GM21786 (cell line): Measurements from ENCODE around the gene ST6GAL2.

ENCODE experiments used
- ATAC-seq: cut with Tn5 transposase; IDR thresholded peaks from one replicate; pipeline ENCODE4 v1.9.1; 2021; ENCODE audit not compliant: unreplicated experiment

ST6GAL2 gene, protein sequence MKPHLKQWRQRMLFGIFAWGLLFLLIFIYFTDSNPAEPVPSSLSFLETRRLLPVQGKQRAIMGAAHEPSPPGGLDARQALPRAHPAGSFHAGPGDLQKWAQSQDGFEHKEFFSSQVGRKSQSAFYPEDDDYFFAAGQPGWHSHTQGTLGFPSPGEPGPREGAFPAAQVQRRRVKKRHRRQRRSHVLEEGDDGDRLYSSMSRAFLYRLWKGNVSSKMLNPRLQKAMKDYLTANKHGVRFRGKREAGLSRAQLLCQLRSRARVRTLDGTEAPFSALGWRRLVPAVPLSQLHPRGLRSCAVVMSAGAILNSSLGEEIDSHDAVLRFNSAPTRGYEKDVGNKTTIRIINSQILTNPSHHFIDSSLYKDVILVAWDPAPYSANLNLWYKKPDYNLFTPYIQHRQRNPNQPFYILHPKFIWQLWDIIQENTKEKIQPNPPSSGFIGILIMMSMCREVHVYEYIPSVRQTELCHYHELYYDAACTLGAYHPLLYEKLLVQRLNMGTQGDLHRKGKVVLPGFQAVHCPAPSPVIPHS

DNA sequence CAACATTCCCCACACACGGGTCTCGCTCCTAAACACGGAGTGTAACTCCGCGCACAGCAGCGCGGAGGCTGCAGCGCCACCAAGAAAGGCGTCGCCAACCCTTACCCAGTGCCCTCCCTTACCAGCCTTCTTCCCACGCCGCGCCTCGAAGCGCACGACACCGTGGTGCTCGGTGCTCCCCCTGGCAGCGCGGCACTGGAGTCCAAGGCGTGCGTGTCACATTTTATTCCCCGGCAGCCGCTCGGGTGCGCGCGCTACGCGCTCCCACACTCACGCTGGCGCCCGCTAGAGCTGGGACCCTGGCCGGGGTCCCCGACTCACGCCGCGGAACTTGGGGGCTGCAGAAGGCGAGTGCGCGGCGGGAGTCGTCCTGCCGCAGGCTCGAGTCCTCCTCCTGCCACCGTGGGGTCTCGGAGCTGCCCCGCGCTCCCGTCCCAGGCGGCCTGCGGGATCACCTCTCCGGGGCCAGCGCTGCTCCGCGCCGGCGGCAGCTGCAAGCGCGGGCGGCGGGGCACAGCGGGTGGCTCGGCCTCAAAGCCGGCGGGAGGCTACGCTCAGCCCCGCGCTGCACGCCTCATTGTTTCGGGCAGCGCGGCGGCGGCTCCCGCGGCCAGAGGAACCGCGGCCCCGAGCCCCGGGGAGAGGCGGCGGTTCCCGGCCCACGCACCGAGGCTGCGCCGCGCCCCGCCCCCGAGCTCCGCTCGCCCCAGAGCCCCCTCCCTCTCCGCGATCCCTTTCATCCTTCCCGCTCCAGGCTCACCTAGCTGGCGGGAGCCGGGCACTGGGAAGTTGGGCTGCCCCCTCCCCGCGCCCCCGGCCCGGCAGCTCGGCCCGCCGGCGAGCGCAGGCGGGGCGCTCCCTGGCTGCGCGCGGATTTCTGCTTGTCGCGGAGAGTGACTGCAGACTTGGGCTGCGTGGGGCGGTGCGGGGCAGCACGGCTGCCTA is at the start of gene ST6GAL2:
Gene ST6GAL2, minus strand, starts transcription at position 197 of the 945 bp plus-strand sequence. CDS start 42,190 bp downstream, outside the sequence.
- no peak for ATAC-seq

DNA sequence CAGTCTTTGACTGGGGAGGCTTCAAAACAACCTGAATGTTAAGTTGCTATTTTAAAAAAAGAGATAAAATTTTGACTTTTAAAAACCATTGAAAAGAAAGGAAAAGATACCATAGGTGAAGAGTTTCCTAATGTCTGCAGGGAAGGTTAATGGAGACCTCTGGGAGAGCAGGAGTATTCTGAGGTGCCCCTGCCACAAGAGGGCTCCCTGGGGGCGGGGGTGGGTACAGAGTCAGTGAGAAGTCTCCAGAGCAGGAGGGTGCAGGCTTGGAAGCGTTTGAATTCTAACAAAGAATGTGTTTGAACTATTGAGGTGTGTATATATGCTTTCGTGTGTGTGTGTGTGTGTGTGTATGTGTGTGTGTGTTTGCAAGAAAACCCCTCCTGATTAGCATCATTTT is 46.7 kb upstream of the ST6GAL2 start:
- no peak for ATAC-seq

DNA sequence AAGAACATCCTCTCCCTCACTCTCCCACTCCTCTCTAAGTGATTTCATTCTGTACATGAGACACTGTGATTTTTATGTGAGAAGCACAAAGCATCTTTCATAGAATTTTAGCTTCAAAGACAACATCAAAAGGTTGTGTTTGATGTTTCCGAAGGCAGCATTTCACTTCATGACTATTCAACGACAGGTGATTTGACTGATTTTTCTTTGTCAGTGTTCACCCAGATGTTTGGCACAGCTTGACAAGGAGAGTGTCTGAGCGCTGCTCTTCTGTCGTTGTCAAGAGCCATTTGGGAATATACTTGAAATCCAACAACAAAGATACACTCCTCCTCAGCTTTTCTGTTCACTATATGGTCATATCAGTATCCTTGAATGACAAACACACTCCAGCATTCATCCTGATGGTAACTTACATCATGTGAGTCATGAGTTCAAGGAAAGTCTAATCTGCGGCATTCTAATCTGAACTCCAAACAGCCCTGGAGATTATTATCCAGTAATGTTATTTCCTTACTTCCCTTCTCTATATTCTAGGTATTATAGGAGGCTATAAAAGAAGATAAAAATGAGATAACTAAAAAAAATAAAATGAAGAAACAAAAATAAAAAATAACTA is 45.9 kb upstream of the ST6GAL2 start:
- ATAC-seq: no peak

DNA sequence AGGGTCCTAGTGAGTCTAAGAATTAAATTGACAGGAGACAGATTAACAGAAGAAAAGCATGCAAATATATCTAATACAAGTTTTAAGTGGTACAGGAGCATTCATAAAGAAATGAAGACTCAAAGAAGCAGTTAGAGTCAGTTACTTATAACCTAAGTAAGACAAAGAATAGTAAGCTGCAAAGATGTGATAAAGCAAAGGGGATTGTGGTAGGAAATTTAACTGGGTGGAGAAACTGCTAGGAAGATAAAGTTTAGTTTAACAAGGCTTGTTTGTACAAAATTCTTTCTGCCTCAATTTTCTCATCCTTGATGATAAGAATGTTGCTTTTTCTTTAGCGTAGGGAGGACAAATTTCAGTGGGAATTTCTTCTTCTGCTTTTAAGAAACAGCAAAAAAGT is 35.5 kb upstream of the ST6GAL2 start:
- ATAC-seq: no peak

DNA sequence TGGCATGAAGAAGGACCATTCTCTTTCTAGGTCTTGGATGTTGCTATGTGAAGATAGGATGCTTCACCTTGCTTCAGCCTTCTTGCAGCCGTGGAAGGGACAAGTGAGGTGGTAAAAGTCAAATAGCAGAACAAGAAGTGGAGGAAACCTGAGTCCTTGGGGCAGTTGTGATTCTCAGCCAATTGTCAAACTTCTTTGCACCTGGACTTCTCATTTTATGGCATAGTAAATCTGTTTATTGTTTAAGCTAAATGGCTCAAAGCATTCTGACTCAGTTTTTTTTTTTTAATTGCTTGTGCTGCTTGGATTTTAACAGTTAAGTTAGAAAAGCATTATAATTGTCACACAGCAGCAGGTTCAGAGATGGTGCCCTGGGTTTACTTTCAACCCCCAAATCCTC is 33.0 kb upstream of the ST6GAL2 start:
- ATAC-seq: no peak

DNA sequence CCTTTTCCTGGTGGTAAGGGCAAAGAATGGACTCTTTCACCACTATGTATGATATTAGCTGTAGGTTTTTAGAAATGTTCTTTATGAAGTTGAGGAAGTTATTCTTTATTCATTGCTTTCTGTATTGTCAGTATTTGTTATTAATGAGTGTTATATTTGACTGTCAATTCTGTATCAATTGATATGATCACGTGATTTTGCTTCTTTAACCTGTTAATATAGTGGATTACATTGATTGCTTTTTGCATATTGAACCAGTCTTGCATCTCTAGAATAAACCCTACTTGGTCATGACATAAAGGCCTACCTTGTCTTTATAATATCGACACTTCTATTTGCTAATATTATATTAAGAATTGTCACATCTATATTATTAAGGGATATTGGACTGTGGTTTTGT is 18.3 kb upstream of the ST6GAL2 start:
- ATAC-seq: no peak

DNA sequence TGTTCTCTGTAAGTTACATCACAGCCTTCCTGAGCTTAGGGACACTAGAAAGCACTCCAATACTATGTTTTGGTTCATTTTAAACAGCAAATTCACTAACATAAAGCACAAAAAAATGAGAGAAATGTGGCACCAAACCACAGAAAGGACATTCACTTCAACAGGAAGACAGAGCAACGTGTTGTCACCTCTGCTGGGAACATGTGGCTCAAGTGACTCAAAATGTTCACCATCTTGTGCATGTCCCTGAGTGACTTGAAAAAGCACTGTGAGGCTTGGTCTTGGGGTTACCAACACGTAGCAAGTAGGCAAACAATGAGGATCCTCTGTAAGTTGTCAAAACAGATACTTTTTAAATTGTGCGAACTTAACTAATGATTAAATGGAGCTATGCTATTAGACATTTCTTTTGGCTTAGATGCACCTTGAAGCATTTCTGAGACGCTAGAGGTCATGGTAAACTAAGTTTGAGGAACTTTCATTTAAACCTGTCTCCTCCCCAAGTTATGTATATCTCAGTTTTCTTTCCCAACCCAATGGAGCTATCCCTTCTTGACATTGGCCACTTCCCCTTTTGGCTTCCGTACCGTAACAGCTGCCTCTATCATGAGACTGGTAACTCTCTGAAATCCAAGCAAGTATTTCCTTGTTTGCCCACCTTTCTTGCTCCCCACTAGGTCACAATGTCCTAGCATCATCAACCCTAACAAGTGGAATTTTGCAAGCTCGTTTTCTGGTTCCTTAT is 14.0 kb upstream of the ST6GAL2 start:
- no peak for ATAC-seq

DNA sequence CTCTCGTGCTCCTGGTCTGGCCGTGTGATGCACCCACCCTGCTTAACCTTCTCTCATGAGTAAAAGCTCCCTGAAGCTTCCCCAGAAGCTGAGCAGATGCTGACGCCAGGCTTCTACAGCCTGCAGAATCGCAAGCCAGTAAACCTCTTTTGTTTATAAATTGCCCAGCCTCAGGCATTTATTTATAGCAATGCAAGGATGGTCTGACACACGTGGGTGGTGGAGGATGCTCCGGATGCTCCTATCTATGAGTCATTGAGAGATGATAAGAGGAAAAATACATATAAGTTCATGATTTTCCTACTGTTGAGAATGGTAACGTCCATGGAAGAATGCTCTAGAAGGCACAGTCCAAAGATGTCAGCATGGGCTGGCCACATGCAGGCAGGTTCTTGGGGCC is 8.6 kb upstream of the ST6GAL2 start:
- ATAC-seq: no peak

DNA sequence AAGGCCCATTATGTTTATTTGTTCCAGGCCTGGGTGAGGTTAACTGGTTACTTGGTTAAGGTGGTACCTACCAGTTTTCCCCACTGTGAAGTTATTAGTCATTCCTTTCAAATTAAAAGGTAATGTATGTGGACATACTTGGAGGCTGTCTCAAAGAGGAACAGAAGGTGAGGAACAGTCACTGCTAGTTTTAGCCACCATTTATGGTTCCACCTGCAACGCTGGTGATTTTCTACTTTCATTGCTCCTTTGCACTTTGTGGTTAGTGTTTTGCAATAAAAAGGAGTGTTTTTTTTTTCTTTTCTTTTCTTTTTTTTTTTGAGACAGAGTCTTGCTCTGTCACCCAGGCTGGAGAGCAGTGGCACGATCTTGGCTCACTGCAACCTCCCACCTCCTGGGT is 6.1 kb upstream of the ST6GAL2 start:
- ATAC-seq: no peak

DNA sequence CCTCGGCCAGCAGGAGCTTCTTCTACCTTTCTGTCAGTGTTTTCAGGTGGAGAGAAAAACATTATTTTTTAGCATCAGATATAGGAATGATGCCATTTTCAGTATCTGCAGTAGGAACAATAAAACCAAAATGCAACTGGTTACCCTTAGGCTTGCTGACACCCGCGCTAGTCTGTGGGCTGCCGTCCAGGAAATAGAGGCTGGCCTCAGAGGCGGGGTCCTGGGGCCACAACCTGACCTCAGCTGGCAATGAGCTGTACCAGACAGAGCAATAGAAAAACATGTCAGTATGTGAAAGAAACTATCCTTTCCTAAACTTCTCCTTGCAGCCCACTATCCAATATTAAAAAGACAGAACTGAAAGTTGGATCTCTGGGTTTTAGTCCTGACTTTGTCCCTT is 4.6 kb upstream of the ST6GAL2 start:
- ATAC-seq: no peak

DNA sequence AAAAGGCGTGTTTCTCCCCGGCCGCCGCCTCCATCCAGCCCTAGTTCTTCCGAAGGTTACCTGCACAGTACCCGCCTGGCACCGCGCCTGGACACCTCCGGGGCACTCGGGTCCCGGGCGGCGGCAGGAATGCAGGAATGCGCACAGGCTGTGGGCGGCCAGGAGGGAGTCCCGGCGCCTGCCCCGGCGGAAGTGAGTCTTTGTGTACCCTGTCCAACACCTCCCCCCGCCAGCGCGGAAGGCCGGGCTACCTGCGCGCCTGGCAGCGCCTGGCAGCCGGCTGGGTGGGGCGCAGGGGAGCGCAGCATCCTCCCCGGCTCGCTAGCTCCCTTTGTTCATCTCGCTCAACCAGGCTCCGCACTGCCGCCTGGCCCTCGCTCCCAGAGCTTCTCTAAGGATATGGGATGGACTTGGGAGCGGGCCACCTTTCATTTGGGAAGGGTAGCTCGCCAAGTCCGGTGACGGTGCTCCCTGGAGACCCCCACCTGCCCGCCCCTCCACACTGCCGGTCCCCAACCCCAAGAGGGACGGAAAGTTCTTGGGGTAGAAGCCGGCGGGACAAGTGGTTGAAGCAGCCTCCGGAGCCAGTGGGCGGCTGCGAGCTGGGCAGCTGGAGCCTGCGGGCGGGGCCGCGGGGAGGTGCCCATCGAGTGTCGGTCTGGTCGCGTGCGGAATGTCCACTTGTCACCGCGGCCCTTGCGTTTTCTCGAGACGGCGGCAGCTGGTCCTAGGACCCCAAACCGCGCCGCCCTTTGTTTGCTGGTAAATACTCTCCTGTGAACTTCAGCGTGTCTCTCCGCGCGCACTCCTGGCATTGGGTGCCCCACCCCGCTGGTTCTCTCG is 1.2 kb upstream of the ST6GAL2 start:
- ATAC-seq: no peak

DNA sequence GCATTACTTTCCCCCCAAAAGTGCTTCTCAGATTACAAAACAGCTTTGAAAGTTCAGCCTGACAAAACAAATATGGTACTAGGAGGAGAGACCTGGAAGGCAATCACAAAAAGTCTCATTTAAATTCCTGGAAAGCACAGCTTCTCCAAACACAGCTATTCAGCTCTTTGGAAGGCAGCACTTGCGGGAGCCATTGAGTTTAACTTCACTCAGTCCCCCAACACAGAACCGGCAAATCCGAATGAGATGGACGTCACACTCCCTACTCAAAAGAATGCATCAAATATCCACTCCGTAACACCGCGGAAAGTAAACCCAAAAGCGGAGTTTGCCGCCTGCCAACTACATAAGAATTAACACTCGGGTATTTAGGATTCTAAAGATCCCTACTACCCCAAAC is 638 bp downstream of the ST6GAL2 start:
- ATAC-seq: no peak

DNA sequence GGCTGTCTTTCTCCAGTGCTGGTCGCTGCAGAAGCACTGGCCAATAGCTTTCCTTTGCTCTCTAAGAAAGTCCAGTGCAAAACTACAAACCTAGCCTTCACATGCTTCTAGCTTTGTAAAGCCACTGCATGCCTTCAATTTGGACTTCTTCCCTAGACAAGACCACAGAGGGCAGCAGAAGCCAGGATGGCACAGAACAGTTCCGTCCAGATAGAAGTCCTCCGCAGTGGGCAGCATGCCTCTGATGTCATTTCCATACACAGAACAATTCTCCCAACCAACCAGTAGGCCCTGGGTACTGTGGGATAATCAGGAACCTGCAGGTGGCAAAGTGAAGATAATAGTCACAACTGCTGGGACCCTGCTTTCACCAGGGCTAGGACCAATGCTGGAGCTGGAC is 3.3 kb downstream of the ST6GAL2 start:
- ATAC-seq: no peak

DNA sequence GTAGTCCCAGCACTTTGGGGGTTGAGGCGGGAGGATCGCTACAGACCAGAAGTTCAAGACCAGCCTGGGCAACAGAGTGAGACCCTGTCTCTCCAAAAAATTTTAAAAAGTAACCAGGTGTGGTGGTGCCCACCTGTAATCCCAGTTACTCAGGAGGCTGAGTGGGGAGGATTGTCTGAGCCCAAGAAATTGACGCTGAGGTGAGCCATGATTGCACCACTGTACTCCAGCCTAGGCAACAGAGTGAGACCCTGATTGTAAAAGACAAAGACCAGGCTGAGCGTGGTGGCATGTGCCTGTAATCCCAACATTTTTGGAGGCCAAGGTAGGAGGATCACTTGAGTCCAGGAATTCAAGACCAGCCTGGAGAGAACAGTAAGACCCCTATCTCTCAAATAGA is 7.8 kb downstream of the ST6GAL2 start:
- ATAC-seq: no peak

DNA sequence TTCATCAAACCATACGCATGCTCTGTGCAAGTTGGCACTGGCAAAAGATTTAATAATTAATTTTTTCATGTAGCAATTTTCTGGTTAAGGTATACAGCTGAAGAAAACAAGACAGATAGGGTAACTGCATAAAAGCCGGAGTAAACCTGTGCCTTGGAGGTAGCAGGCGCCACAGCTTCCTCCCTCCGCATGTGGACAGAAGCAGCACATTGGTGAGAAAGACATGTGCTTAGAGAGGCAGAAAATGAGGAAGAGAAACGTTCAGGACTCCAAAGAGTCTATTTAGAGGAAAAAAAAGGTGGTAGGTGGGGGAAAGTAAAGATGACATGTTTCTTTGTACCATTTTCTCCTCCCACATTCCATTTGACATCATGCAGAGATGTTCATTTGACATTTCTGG is 9.3 kb downstream of the ST6GAL2 start:
- ATAC-seq: no peak

DNA sequence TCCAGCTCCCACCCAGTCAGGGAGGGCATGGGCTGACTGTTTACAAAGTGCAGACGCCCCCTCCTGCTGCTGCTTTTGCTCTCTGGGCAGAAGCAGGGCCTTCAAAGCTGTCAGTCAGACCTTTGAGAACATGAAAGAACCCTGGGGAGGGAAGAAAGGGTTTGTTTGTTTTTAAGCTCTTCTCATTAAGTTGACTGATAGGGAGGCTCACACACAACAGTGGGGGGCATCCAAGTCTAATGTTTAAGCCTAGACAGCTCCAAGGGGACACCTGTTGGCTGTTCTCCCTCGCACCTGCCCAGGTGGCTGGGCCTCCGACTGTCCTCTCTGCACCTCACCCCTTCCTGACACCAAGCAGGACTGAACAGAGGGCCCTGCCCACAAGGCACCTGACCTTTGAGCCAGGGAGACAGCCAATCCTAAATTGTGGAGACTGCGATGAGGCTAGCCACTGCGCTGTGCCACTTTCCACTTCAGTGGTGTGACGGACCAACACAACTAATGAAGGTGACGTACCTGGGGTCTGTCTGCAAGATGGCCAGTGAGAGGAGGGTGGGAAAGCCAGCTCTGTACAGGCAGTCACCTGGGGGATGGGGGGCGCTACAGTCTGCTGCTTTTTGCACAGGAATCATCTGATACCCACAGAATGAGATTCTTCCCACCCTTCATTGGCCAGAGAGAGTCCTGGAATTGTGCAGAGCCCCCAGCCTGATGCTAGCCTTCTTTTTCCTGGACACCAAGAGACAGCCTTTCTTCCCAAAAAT is 16.3 kb downstream of the ST6GAL2 start:
- no peak for ATAC-seq

DNA sequence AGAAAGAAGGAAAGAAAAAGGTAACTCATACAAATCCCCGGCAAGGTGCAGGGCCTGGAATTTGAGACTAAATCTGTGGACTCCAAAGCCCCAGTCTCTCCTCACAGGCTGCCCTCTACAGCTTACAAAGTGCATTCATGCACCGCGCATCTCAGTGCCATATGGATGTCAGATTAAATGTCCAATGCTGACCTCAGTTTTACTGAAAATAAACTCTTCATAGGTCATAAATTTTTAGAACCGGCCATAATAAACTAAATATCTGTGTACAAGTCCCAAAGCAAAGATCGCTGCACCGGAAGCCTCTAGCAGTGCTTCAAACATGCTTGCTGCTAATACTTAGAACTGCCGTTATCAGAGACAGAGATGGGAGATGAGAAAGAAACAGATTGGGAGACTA is 17.7 kb downstream of the ST6GAL2 start:
- no peak for ATAC-seq

DNA sequence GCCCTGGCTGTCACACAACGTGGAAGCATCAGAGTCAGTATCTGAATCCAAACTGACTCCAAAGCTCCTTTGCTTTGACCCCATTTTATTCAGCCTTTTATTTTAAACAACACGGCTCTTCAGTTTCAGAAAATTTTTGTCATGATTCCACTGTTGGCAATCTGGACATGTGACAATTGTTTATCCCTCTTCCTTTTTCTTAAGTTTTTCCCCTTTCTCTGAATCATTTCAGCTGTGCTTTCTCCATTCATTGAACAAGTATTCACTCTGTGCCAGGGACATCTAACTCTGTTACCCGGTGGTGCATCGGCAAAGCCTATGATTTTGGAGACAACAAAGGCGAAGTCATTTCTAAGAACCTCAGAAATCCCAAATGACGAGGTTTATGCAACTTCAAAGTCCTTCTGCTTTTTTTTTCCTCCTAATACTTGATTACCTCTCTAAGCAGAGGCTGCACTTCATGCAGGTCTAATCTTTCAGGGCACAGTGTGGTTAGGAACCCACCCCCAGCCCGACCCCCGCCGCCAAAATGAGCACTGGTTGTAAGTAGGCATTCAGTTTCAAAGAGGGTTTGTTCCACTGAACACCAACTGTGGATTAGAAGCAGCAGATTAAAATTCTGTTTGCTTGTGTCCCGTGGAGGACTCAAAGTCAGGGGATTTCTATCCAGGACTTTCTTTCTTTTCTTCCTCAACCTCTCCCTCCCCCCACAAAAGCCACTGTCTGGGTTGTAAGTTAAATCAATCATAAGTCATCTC is 18.6 kb downstream of the ST6GAL2 start:
- no peak for ATAC-seq
